VCaP (cell line): ENCODE data around the gene PDGFA.

Experiments used
- H3K27ac ChIP-seq: fragments of 450-650 bp; 2 replicates; pipeline ENCODE4 v1.5.1; 2017
- CTCF ChIP-seq: fragments of 450-650 bp; conservative IDR thresholded peaks from 2 replicates; pipeline ENCODE4 v1.5.1; 2017; ENCODE audit warnings: mild to moderate bottlenecking, moderate library complexity

PDGFA gene

GRCh38 chr7:508461-509170 is 11.0 kb downstream of the PDGFA start:
- no peak for TF ChIP-seq CTCF
- H3K27ac ChIP-seq, result no peak overlapping the region

- TF ChIP-seq CTCF, result no peak
- no peak overlapping the region for H3K27ac ChIP-seq
Measured at GRCh38 chr7:507623-508300, 11.9 kb downstream of the PDGFA start.

- no peak overlapping the region for H3K27ac ChIP-seq
- no peak for TF ChIP-seq CTCF
Measured at GRCh38 chr7:506921-507622, 12.6 kb downstream of the PDGFA start.

GRCh38 chr7:506391-506831 is 13.2 kb downstream of the PDGFA start:
- TF ChIP-seq CTCF, result no peak
- H3K27ac ChIP-seq, result no peak overlapping the region

GRCh38 chr7:505171-505570 is 14.5 kb downstream of the PDGFA start:
- no peak for TF ChIP-seq CTCF
- H3K27ac ChIP-seq, result no peak overlapping the region

GRCh38 chr7:504221-505111 is 15.2 kb downstream of the PDGFA start:
- TF ChIP-seq CTCF, result no peak

More at GRCh38 chr7:504221-505111, 15.2 kb downstream of the PDGFA start:
- H3K27ac ChIP-seq, result peak overlapping the region; percentile 65
